ENCODE data around the gene RRP1B.

DNA sequence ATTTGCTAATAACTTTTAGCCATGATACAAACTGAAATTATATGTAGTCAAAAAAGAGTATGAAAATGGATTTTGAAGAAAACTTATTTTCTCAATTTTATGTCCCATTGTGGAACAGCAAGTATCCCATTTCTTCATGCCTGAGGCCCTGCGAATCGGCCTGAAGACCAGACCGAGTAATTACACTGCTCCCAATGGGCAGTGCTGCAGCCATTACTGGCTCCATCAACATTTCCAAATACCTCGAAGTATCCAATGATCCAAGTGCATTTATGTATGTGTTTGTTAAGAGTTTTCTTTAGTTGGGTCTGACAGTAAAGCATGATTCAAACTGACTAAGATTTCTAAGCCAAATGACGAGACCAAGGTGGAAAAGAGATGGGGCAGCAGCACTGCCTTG lies 44.5 kb upstream of the RRP1B start:
- TF ChIP-seq, protein P1, sequence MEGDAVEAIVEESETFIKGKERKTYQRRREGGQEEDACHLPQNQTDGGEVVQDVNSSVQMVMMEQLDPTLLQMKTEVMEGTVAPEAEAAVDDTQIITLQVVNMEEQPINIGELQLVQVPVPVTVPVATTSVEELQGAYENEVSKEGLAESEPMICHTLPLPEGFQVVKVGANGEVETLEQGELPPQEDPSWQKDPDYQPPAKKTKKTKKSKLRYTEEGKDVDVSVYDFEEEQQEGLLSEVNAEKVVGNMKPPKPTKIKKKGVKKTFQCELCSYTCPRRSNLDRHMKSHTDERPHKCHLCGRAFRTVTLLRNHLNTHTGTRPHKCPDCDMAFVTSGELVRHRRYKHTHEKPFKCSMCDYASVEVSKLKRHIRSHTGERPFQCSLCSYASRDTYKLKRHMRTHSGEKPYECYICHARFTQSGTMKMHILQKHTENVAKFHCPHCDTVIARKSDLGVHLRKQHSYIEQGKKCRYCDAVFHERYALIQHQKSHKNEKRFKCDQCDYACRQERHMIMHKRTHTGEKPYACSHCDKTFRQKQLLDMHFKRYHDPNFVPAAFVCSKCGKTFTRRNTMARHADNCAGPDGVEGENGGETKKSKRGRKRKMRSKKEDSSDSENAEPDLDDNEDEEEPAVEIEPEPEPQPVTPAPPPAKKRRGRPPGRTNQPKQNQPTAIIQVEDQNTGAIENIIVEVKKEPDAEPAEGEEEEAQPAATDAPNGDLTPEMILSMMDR (IDR thresholded peaks at IDR 0.05): no peak
- TF ChIP-seq POLR2A (IDR thresholded peaks at IDR 0.05): no peak

All from right lobe of liver (tissue), 4 donors.